HEK293 (cell line): ENCODE results near the gene SLC45A2.

Experiments used
- CTCF ChIA-PET: fragments of 350-600 bp; formaldehyde crosslinking; extraction: SDS; loops from one replicate; lab custom pipeline; 2021; ENCODE audit warnings: antibody characterized with exemption; lab: Yijun Ruan, JAX
- POLR2A ChIA-PET: fragments of 300-600 bp; formaldehyde crosslinking; extraction: SDS; loops from one replicate; lab custom pipeline; 2020; ENCODE audit warnings: antibody characterized with exemption, inconsistent platforms; lab: Yijun Ruan, JAX
- H3K27ac ChIP-seq: fragments of 200-500 bp; sonication (Bioruptor generic); 2 replicates; pipeline ENCODE4 v1.5.1; 2014; ENCODE audit warnings: low read depth, low read length, control low read depth, inconsistent platforms; ENCODE audit errors: extremely low read depth
- H3K36me3 ChIP-seq, 2 experiments: fragments of 200-500 bp in 1 of 2; sonication (Bioruptor generic) in 1 of 2; 1 replicate in 1 of 2; 2 replicates in 1 of 2; pipeline ENCODE4 v1.5.1; 2014 to 2017; ENCODE audit warnings: inconsistent platforms in 2 of 2, low read length in 2 of 2; ENCODE audit not compliant: control insufficient read depth in 2 of 2, insufficient read depth in 1 of 2
- H3K4me1 ChIP-seq: fragments of 200-500 bp; sonication (Bioruptor generic); 2 replicates; pipeline ENCODE4 v1.5.1; 2014; ENCODE audit warnings: mild to moderate bottlenecking, low read length, inconsistent platforms; ENCODE audit not compliant: control insufficient read depth, insufficient read depth
- H3K4me3 ChIP-seq: 2 replicates; pipeline ENCODE4 v1.5.1; 2011; ENCODE audit warnings: low read depth, mild to moderate bottlenecking, control low read depth, low read length, moderate library complexity
- H3K9me3 ChIP-seq: fragments of 200-500 bp; sonication (Bioruptor generic); 2 replicates; pipeline ENCODE4 v1.5.1; 2014; ENCODE audit warnings: low read depth, low read length, inconsistent platforms; ENCODE audit not compliant: control insufficient read depth, insufficient read depth
- KLF10 ChIP-seq: fragments of 450-650 bp; IDR thresholded peaks from 2 replicates; pipeline ENCODE4 v1.5.1; 2018; ENCODE audit warnings: missing biosample characterization, mild to moderate bottlenecking, missing genetic modification characterization
- RBAK ChIP-seq: fragments of 450-650 bp; formaldehyde crosslinking; IDR thresholded peaks from 2 replicates; pipeline ENCODE4 v1.5.1; 2016; ENCODE audit warnings: missing biosample characterization, missing genetic modification characterization
- REPIN1 ChIP-seq: fragments of 450-650 bp; formaldehyde crosslinking; IDR thresholded peaks from 2 replicates; pipeline ENCODE4 v1.5.1; 2017; ENCODE audit warnings: missing biosample characterization, missing genetic modification characterization, low read depth
- SCRT1 ChIP-seq: fragments of 450-650 bp; formaldehyde crosslinking; IDR thresholded peaks from 2 replicates; pipeline ENCODE4 v1.5.1; 2016; ENCODE audit warnings: missing biosample characterization, missing genetic modification characterization, borderline replicate concordance
- SETDB1 ChIP-seq: IDR thresholded peaks from one replicate; pipeline ENCODE4 v1.6.1; 2017; ENCODE audit warnings: mild to moderate bottlenecking, low read length, moderate library complexity, mixed read lengths; ENCODE audit not compliant: insufficient read length
- ZNF138 ChIP-seq: fragments of 450-650 bp; formaldehyde crosslinking; IDR thresholded peaks from 2 replicates; pipeline ENCODE4 v1.5.1; 2016; ENCODE audit warnings: missing biosample characterization, missing genetic modification characterization, borderline replicate concordance
- ZNF157 ChIP-seq: fragments of 450-650 bp; formaldehyde crosslinking; IDR thresholded peaks from 2 replicates; pipeline ENCODE4 v1.5.1; 2016; ENCODE audit warnings: missing biosample characterization, missing genetic modification characterization
- ZNF2 ChIP-seq: fragments of 450-650 bp; formaldehyde crosslinking; IDR thresholded peaks from 2 replicates; pipeline ENCODE4 v1.5.1; 2016; ENCODE audit warnings: missing biosample characterization, missing genetic modification characterization
- ZNF24 ChIP-seq: fragments of 450-650 bp; formaldehyde crosslinking; IDR thresholded peaks from 2 replicates; pipeline ENCODE4 v1.5.1; 2016; ENCODE audit warnings: missing biosample characterization, missing genetic modification characterization
- ZNF324 ChIP-seq: fragments of 450-650 bp; formaldehyde crosslinking; IDR thresholded peaks from 2 replicates; pipeline ENCODE4 v1.5.1; 2016; ENCODE audit warnings: missing biosample characterization, missing genetic modification characterization
- ZNF335 ChIP-seq: fragments of 450-650 bp; formaldehyde crosslinking; conservative IDR thresholded peaks from 2 replicates; pipeline ENCODE4 v1.5.1; 2016; ENCODE audit warnings: missing biosample characterization, missing genetic modification characterization
- ZNF354C ChIP-seq: fragments of 450-650 bp; formaldehyde crosslinking; IDR thresholded peaks from 2 replicates; pipeline ENCODE4 v1.5.1; 2016; ENCODE audit warnings: missing biosample characterization, missing genetic modification characterization, low read depth, borderline replicate concordance
- ZNF391 ChIP-seq: fragments of 450-650 bp; formaldehyde crosslinking; IDR thresholded peaks from 2 replicates; pipeline ENCODE4 v1.5.1; 2016; ENCODE audit warnings: low read depth, missing biosample characterization, missing genetic modification characterization, borderline replicate concordance
- ZNF521 ChIP-seq: fragments of 450-650 bp; formaldehyde crosslinking; IDR thresholded peaks from 2 replicates; pipeline ENCODE4 v1.5.1; 2017; ENCODE audit warnings: missing biosample characterization, mild to moderate bottlenecking, missing genetic modification characterization
- ZNF596 ChIP-seq: fragments of 450-650 bp; IDR thresholded peaks from 2 replicates; pipeline ENCODE4 v1.5.0; 2018; ENCODE audit warnings: missing biosample characterization, mild to moderate bottlenecking, missing genetic modification characterization, moderate library complexity
- ZNF610 ChIP-seq: fragments of 450-650 bp; formaldehyde crosslinking; IDR thresholded peaks from 2 replicates; pipeline ENCODE4 v1.5.1; 2016; ENCODE audit warnings: missing biosample characterization, missing genetic modification characterization, borderline replicate concordance
- ZNF660 ChIP-seq: fragments of 450-650 bp; IDR thresholded peaks from 2 replicates; pipeline ENCODE4 v1.5.1; 2018; ENCODE audit warnings: missing biosample characterization, mild to moderate bottlenecking, missing genetic modification characterization
- ZNF701 ChIP-seq: fragments of 450-650 bp; formaldehyde crosslinking; IDR thresholded peaks from 2 replicates; pipeline ENCODE4 v1.5.1; 2016; ENCODE audit warnings: missing biosample characterization, missing genetic modification characterization
- TF ChIP-seq, protein P1 (sequence below): fragments of 450-650 bp; formaldehyde crosslinking; IDR thresholded peaks from 2 replicates; pipeline ENCODE4 v1.5.1; 2016; ENCODE audit warnings: missing biosample characterization, missing genetic modification characterization
- TF ChIP-seq, protein P2 (sequence below): fragments of 450-650 bp; formaldehyde crosslinking; conservative IDR thresholded peaks from 2 replicates; pipeline ENCODE4 v1.5.1; 2016; ENCODE audit warnings: low read depth, missing biosample characterization, missing genetic modification characterization
- TF ChIP-seq, protein P3 (sequence below): fragments of 450-650 bp; formaldehyde crosslinking; IDR thresholded peaks from 2 replicates; pipeline ENCODE4 v1.5.1; 2016; ENCODE audit warnings: missing biosample characterization, missing genetic modification characterization
- TF ChIP-seq, protein P4 (sequence below): fragments of 450-650 bp; formaldehyde crosslinking; IDR thresholded peaks from 2 replicates; pipeline ENCODE4 v1.5.1; 2016; ENCODE audit warnings: missing biosample characterization, missing genetic modification characterization
- TF ChIP-seq, protein P5 (sequence below): fragments of 450-650 bp; formaldehyde crosslinking; IDR thresholded peaks from 2 replicates; pipeline ENCODE4 v1.5.1; 2016; ENCODE audit warnings: missing biosample characterization, missing genetic modification characterization

The SLC45A2 gene

DNA sequence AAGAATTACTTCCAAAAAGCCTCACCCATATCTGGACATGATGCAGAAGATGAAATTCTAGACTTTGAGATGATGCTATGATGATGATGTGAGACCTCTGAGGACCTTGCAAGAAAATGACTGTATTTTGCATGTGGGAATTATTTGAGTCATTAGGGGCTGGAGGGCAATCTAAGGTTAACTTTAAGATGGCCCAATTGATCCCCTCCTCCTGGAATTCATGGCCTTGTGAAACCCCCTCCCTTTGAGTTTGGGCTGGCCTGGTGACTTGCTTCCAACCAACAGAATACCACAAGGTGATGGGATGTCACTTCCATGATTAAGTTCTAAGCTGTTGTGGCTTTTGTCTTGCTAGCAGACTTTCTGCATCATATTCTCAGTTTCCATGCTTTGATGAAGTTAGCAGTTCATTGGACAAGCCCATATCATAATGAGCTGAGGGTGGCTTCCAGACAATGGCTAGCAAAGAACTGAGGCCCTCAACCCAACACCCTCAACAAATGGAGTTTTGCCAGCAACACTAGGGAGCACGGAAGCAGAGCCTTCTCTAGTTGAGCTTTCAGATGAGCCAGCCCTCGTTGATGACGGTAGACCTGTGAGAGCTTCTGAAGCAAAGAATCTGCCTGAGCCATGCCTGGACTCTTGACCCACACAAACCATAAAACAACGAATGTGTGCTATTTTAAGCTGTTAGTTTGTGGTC lies 30.8 kb upstream of the SLC45A2 start:
- no peaks in the 10 kb centered on the region for H3K36me3 ChIP-seq
- H3K4me1 ChIP-seq = no peaks in the 10 kb centered on the region; the same call in 1 of the 2 replicates
- no peak overlapping the region for H3K4me3 ChIP-seq
- no peak overlapping the region for H3K27ac ChIP-seq
- TF ChIP-seq ZNF521 (tag by site-specific recombination) (no peak), ZNF354C (tag by site-specific recombination) (no peak), RBAK (tag by site-specific recombination) (no peak), KLF10 (tag by site-specific recombination) (no peak), ZNF391 (tag by site-specific recombination) (no peak), ZNF610 (tag by site-specific recombination) (no peak), ZNF2 (tag by site-specific recombination) (no peak), SETDB1 (no peak), ZNF701 (tag by site-specific recombination) (no peak), ZNF324 (no peak), ZNF24 (no peak), SCRT1 (tag by site-specific recombination) (no peak), ZNF138 (tag by site-specific recombination) (no peak), REPIN1 (tag by site-specific recombination) (no peak)
- CTCF ChIA-PET = interaction anchor here (1.0 to 1.4 kb wide), 3 partner anchors 17 to 25 kb away, joined by 5 read pairs; no protein-coding TSS in a partner anchor
- no peaks in the 10 kb centered on the region; the same call in 1 of the 2 replicates for H3K9me3 ChIP-seq
- POLR2A ChIA-PET = no interaction called here

DNA sequence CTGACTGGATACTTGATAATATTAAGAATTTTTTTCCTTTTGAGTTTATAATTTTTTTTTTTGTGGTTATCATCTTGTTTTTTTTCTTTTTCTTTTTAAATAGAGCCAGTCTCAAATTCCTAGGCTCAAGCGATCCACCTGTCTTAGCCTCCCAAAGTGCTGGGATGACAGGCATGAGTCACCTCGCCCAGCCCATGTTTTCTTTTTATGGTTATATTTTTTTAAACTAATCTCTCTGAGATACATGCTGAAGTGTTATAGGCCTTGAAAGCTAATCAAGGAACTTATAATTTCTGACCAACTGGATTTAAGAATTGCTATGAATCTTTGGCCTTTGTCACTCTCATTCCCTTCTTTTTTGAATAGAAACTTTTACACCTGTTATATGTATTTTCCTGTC lies 30.1 kb upstream of the SLC45A2 start:
- Histone ChIP-seq H3K27ac (no peak overlapping the region), H3K36me3 (no peaks in the 10 kb centered on the region), H3K4me1 (peaks cover 1% of the 10 kb centered on the region), H3K9me3 (no peaks in the 10 kb centered on the region; the same call in 1 of the 2 replicates), H3K4me3 (no peak overlapping the region)
- POLR2A ChIA-PET = no interaction called here
- TF ChIP-seq ZNF596 (tag by site-specific recombination) (no peak), ZNF660 (tag by site-specific recombination) (no peak), ZNF335 (no peak), ZNF2 (tag by site-specific recombination) (no peak), ZNF157 (tag by site-specific recombination) (no peak)
- TF ChIP-seq, protein P1, sequence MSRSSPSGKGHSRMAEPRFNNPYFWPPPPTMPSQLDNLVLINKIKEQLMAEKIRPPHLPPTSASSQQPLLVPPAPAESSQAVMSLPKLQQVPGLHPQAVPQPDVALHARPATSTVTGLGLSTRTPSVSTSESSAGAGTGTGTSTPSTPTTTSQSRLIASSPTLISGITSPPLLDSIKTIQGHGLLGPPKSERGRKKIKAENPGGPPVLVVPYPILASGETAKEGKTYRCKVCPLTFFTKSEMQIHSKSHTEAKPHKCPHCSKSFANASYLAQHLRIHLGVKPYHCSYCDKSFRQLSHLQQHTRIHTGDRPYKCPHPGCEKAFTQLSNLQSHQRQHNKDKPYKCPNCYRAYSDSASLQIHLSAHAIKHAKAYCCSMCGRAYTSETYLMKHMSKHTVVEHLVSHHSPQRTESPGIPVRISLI (tag by site-specific recombination) = no peak
- TF ChIP-seq, protein P2, sequence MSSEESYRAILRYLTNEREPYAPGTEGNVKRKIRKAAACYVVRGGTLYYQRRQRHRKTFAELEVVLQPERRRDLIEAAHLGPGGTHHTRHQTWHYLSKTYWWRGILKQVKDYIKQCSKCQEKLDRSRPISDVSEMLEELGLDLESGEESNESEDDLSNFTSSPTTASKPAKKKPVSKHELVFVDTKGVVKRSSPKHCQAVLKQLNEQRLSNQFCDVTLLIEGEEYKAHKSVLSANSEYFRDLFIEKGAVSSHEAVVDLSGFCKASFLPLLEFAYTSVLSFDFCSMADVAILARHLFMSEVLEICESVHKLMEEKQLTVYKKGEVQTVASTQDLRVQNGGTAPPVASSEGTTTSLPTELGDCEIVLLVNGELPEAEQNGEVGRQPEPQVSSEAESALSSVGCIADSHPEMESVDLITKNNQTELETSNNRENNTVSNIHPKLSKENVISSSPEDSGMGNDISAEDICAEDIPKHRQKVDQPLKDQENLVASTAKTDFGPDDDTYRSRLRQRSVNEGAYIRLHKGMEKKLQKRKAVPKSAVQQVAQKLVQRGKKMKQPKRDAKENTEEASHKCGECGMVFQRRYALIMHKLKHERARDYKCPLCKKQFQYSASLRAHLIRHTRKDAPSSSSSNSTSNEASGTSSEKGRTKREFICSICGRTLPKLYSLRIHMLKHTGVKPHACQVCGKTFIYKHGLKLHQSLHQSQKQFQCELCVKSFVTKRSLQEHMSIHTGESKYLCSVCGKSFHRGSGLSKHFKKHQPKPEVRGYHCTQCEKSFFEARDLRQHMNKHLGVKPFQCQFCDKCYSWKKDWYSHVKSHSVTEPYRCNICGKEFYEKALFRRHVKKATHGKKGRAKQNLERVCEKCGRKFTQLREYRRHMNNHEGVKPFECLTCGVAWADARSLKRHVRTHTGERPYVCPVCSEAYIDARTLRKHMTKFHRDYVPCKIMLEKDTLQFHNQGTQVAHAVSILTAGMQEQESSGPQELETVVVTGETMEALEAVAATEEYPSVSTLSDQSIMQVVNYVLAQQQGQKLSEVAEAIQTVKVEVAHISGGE (tag by site-specific recombination) = no peak
- TF ChIP-seq, protein P3, sequence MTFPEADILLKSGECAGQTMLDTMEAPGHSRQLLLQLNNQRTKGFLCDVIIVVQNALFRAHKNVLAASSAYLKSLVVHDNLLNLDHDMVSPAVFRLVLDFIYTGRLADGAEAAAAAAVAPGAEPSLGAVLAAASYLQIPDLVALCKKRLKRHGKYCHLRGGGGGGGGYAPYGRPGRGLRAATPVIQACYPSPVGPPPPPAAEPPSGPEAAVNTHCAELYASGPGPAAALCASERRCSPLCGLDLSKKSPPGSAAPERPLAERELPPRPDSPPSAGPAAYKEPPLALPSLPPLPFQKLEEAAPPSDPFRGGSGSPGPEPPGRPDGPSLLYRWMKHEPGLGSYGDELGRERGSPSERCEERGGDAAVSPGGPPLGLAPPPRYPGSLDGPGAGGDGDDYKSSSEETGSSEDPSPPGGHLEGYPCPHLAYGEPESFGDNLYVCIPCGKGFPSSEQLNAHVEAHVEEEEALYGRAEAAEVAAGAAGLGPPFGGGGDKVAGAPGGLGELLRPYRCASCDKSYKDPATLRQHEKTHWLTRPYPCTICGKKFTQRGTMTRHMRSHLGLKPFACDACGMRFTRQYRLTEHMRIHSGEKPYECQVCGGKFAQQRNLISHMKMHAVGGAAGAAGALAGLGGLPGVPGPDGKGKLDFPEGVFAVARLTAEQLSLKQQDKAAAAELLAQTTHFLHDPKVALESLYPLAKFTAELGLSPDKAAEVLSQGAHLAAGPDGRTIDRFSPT (tag by site-specific recombination) = no peak
- TF ChIP-seq, protein P4, sequence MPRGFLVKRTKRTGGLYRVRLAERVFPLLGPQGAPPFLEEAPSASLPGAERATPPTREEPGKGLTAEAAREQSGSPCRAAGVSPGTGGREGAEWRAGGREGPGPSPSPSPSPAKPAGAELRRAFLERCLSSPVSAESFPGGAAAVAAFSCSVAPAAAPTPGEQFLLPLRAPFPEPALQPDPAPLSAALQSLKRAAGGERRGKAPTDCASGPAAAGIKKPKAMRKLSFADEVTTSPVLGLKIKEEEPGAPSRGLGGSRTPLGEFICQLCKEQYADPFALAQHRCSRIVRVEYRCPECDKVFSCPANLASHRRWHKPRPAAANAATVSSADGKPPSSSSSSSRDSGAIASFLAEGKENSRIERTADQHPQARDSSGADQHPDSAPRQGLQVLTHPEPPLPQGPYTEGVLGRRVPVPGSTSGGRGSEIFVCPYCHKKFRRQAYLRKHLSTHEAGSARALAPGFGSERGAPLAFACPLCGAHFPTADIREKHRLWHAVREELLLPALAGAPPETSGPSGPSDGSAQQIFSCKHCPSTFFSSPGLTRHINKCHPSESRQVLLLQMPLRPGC = no peak
- TF ChIP-seq, protein P5, sequence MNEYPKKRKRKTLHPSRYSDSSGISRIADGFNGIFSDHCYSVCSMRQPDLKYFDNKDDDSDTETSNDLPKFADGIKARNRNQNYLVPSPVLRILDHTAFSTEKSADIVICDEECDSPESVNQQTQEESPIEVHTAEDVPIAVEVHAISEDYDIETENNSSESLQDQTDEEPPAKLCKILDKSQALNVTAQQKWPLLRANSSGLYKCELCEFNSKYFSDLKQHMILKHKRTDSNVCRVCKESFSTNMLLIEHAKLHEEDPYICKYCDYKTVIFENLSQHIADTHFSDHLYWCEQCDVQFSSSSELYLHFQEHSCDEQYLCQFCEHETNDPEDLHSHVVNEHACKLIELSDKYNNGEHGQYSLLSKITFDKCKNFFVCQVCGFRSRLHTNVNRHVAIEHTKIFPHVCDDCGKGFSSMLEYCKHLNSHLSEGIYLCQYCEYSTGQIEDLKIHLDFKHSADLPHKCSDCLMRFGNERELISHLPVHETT (tag by site-specific recombination) = no peak
- CTCF ChIA-PET = interaction anchor here (1.0 to 1.4 kb wide), 3 partner anchors 17 to 25 kb away, joined by 5 read pairs; no protein-coding TSS in a partner anchor
